Measurements from ENCODE around the gene MAGEA6.

The MAGEA6 gene

DNA sequence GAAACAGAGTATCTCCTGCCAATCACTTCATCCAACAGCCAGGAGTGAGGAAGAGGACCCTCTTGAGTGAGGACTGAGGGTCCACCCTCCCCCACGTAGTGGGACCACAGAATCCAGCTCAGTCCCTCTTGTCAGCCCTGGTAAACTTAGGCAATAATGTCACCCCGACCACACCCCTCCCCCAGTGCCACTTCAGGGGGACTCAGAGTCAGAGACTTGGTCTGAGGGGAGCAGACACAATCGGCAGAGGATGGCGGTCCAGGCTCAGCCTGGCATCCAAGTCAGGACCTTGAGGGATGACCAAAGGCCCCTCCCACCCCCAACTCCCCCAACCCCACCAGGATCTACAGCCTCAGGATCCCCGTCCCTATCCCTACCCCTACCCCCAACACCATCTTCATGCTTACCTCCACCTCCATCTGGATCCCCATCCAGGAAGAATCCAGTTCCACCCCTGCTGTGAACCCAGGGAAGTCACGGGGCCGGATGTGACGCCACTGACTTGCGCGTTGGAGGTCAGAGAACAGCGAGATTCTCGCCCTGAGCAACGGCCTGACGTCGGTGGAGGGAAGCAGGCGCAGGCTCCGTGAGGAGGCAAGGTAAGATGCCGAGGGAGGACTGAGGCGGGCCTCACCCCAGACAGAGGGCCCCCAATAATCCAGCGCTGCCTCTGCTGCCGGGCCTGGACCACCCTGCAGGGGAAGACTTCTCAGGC lies 36.1 kb downstream of the MAGEA6 start, which contains the start of the genes CSAG1 and MAGEA12:
CSAG1 (minus strand) TSS at position 461 of the 715 bp plus-strand sequence. CDS start 1,261 bp downstream, outside the sequence.
MAGEA12 (plus strand) TSS at position 497 of the 715 bp plus-strand sequence. CDS start 2,405 bp downstream, outside the sequence.
- no peak for DNase-seq (ENCODE audit: low read depth)

DNA sequence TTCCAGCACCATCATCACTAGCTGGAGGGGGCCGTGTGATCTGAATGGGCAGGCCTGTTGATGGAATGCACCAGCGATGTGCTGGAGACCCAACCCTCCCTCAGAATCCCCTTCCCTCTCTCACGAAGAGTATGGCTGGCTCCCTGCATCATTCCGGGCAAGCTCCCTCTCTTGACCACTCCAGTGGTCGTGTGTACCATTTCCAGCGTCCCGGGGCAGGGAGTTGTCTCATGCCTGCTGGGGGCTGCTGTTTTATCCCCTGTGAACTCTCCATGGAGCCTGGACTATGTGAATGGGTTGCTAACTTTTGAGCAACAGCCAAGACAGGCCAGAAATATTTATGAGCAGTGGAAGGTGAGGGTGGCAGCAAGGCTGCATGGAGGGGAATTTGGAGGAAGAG lies 44.1 kb downstream of the MAGEA6 start:
- DNase-seq (ENCODE audit: low read depth), result no peak

Data from stimulated activated CD8-positive, alpha-beta memory T cell treated with anti-CD3 and anti-CD28 coated beads, Interleukin-12 subunit alpha, Interleukin-12 subunit beta, amount 100 ng/mL, for 1 hour (primary cell).